SK-N-MC (cell line): ENCODE measurements around the gene GRIK4.

Experiments
- DNase-seq: peaks from one replicate; pipeline ENCODE4 v3.0.0-alpha.2; 2011; ENCODE audit warnings: low read depth, low spot score
- H3K27ac ChIP-seq: fragments of 200-600 bp; sonication (generic); 2 replicates; pipeline ENCODE4 v1.5.1; 2016; ENCODE audit warnings: mixed run types
- H3K36me3 ChIP-seq: fragments of 200-600 bp; sonication (generic); 2 replicates; pipeline ENCODE4 v1.6.1; 2017; ENCODE audit warnings: antibody characterized with exemption, low read length, mixed read lengths; ENCODE audit not compliant: insufficient read depth
- H3K4me3 ChIP-seq: fragments of 200-600 bp; sonication (generic); 2 replicates; pipeline ENCODE4 v1.5.1; 2016
- H3K9ac ChIP-seq: fragments of 200-600 bp; sonication (generic); 2 replicates; pipeline ENCODE4 v1.8.0; 2017; ENCODE audit warnings: mixed run types, mixed read lengths; ENCODE audit not compliant: insufficient read length
- H3K9me3 ChIP-seq: fragments of 200-600 bp; sonication (generic); 2 replicates; pipeline ENCODE4 v1.6.1; 2017; ENCODE audit warnings: low read depth, mild to moderate bottlenecking, antibody characterized with exemption, low read length, moderate library complexity, mixed read lengths
- EZH2 ChIP-seq: fragments of 200-600 bp; sonication (generic); IDR thresholded peaks from one replicate; pipeline ENCODE4 v1.6.1; 2017; ENCODE audit warnings: antibody characterized with exemption
- FOXP2 ChIP-seq: optimal IDR thresholded peaks from 2 replicates; pipeline ENCODE3; 2011; ENCODE audit warnings: mild to moderate bottlenecking, moderate library complexity; ENCODE audit not compliant: insufficient read depth; ENCODE audit errors: extremely low read length, control extremely low read depth
- POLR2AphosphoS5 ChIP-seq: IDR thresholded peaks from 2 replicates; pipeline ENCODE4 v1.6.1; 2012; ENCODE audit warnings: mild to moderate bottlenecking, low read depth, low read length, borderline replicate concordance

The GRIK4 gene

GRCh38 chr11:120643284-120643683 lies 131.7 kb downstream of the GRIK4 start:
- Histone ChIP-seq H3K9me3 (no peaks in the 10 kb centered on the region), H3K36me3 (no peaks in the 10 kb centered on the region), H3K27ac (no peak overlapping the region), H3K9ac (no peak overlapping the region), H3K4me3 (no peak overlapping the region)
- DNase-seq: no peak
- no peak for TF ChIP-seq EZH2
- TF ChIP-seq POLR2AphosphoS5: no peak

- Histone ChIP-seq H3K9me3 (no peaks in the 10 kb centered on the region), H3K27ac (no peak overlapping the region), H3K36me3 (no peaks in the 10 kb centered on the region), H3K9ac (no peak overlapping the region), H3K4me3 (peak overlapping the region; percentile 17; the same call in 1 of the 2 replicates)
- TF ChIP-seq POLR2AphosphoS5: no peak
- TF ChIP-seq EZH2: no peak
- no peak for TF ChIP-seq FOXP2
- no peak for DNase-seq
Measured at GRCh38 chr11:120645639-120646038, 134.1 kb downstream of the GRIK4 start.

DNA sequence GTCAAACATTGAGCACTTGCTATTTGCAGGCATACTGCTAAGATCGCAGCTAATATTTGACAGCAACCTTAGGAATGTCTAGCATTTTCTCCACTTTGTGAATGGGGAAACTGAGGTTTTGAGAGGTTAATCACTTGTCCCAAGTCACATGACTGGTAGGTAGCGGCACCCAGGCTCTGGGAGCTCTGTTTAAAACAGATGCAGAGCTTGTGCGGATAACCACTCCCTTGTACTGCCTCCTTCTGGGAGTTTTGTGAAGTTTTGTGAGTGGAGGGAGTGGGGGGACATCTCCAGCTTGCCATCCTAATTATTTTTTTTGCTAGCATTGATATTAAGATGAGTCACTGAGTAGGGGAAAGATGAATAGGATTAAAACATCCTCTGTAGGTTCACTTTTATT lies 134.7 kb downstream of the GRIK4 start:
- H3K4me3 ChIP-seq: no peak overlapping the region
- no peak overlapping the region for H3K9ac ChIP-seq
- no peaks in the 10 kb centered on the region for H3K36me3 ChIP-seq
- no peak for DNase-seq
- no peaks in the 10 kb centered on the region for H3K9me3 ChIP-seq
- TF ChIP-seq POLR2AphosphoS5 (no peak), EZH2 (no peak), FOXP2 (no peak)
- no peak overlapping the region for H3K27ac ChIP-seq

GRCh38 chr11:120647681-120648080 lies 136.1 kb downstream of the GRIK4 start:
- no peak overlapping the region for H3K9ac ChIP-seq
- H3K27ac ChIP-seq: no peak overlapping the region
- TF ChIP-seq FOXP2 (no peak), EZH2 (no peak), POLR2AphosphoS5 (no peak)
- no peak overlapping the region for H3K4me3 ChIP-seq
- DNase-seq: no peak
- H3K9me3 ChIP-seq: no peaks in the 10 kb centered on the region
- H3K36me3 ChIP-seq: no peaks in the 10 kb centered on the region

GRCh38 chr11:120648771-120649170 lies 137.2 kb downstream of the GRIK4 start:
- Histone ChIP-seq H3K4me3 (no peak overlapping the region), H3K9ac (no peak overlapping the region), H3K36me3 (no peaks in the 10 kb centered on the region), H3K9me3 (no peaks in the 10 kb centered on the region), H3K27ac (no peak overlapping the region)
- no peak for TF ChIP-seq FOXP2
- TF ChIP-seq POLR2AphosphoS5: no peak
- no peak for TF ChIP-seq EZH2
- DNase-seq: no peak

- Histone ChIP-seq H3K9ac (no peak overlapping the region), H3K4me3 (no peak overlapping the region), H3K27ac (no peak overlapping the region), H3K9me3 (no peaks in the 10 kb centered on the region), H3K36me3 (no peaks in the 10 kb centered on the region)
- no peak for DNase-seq
- TF ChIP-seq FOXP2 (no peak), EZH2 (no peak), POLR2AphosphoS5 (no peak)
Measured at GRCh38 chr11:120649316-120649715, 137.8 kb downstream of the GRIK4 start.

DNA sequence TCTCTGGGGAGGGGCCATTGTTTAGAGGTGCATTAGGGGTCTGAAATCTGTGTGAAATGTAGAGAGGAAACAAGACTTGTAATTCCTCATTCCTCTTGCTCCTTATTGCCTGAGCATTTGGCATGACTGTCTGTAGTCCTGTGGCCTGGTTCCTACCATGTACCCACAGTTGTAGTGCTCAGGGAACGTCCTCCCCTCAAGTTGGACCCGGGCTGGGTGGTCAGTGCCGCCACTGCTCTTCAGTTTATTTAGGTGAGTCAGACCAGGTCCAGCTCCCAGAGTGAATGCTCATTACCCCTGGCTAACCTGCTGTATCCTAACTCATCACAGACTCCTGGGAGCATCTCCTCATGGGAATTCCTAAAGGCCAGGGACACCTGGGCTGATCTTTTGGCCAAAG lies 139.8 kb downstream of the GRIK4 start:
- Histone ChIP-seq H3K4me3 (no peak overlapping the region), H3K36me3 (no peaks in the 10 kb centered on the region), H3K9me3 (no peaks in the 10 kb centered on the region), H3K27ac (no peak overlapping the region), H3K9ac (no peak overlapping the region)
- no peak for DNase-seq
- TF ChIP-seq POLR2AphosphoS5 (no peak), EZH2 (no peak), FOXP2 (no peak)

- H3K36me3 ChIP-seq: no peaks in the 10 kb centered on the region
- no peak for DNase-seq
Measured at GRCh38 chr11:120651836-120652235, 140.3 kb downstream of the GRIK4 start.

DNA sequence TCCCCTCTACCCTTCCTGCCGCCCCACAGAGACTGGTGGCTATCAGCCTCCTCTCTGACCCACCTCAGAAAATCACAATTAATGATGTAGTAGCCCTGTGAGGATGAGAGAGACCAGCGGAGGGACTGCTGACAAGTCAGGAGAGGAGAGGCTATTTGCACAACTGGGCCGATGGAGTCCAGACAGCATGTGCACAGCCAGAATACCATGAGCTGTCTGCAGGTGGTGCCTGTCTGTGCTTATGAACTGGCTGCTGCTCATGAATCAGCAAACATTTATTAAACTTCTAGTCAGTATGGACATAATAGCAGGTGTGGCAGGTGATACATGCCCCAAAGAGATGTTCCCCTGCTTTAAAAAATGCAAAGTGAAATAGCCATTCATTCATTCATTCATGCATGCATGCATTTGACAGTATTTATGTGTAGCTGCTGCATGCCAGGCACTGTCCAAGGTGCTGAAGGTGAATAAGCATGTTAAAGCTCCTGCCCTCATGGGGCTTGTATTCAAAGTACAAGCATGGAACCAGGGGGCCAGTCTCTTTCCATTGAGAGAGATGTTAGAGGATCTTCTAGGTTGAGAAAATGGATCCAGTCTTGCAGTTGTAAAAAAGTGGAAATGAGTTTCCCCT lies 141.3 kb downstream of the GRIK4 start:
- Histone ChIP-seq H3K4me3 (no peak overlapping the region), H3K9ac (no peak overlapping the region), H3K27ac (no peak overlapping the region), H3K36me3 (no peaks in the 10 kb centered on the region), H3K9me3 (no peaks in the 10 kb centered on the region)
- TF ChIP-seq POLR2AphosphoS5: no peak
- no peak for TF ChIP-seq FOXP2
- TF ChIP-seq EZH2: no peak
- DNase-seq: no peak

More at GRCh38 chr11:120651836-120652235, 140.3 kb downstream of the GRIK4 start:
- TF ChIP-seq FOXP2 (no peak), POLR2AphosphoS5 (no peak), EZH2 (no peak)
- H3K9me3 ChIP-seq: no peaks in the 10 kb centered on the region
- no peak overlapping the region for H3K4me3 ChIP-seq
- H3K9ac ChIP-seq: no peak overlapping the region
- H3K27ac ChIP-seq: no peak overlapping the region
